ENCODE measurements around the gene TMC5.
"Not testable (repeated sequence)": the region's sequence is repeated elsewhere in the genome, so short reads cannot be mapped to it uniquely, and the experiment has no call there.

Gene TMC5

GRCh38 chr16:19417640-19418039 is at the start of gene TMC5:
TSS of gene TMC5 (plus strand) at chr16:19417883. CDS start at chr16:19440039, 22,156 bp downstream.
- DNase-seq (ENCODE audit: low read depth): no peak

- DNase-seq (ENCODE audit: low read depth): not testable (repeated sequence)
Observed at GRCh38 chr16:19372541-19372940, 45.1 kb upstream of the TMC5 start.

- no peak for DNase-seq (ENCODE audit: low read depth)
Observed at GRCh38 chr16:19374402-19374801, 43.3 kb upstream of the TMC5 start.

- peak; percentile 41 for DNase-seq (ENCODE audit: low read depth)
Observed at GRCh38 chr16:19375561-19376158, 42.0 kb upstream of the TMC5 start.

GRCh38 chr16:19377864-19378263 is 39.8 kb upstream of the TMC5 start:
- DNase-seq (ENCODE audit: low read depth): no peak

- DNase-seq (ENCODE audit: low read depth): no peak
Observed at GRCh38 chr16:19378511-19378910, 39.2 kb upstream of the TMC5 start.

- no peak for DNase-seq (ENCODE audit: low read depth)
Observed at GRCh38 chr16:19379838-19380237, 37.8 kb upstream of the TMC5 start.

GRCh38 chr16:19380328-19380727 is 37.4 kb upstream of the TMC5 start:
- DNase-seq (ENCODE audit: low read depth): no peak

GRCh38 chr16:19382084-19382801 is 35.4 kb upstream of the TMC5 start:
- no peak for DNase-seq (ENCODE audit: low read depth)

- DNase-seq (ENCODE audit: low read depth): no peak
Observed at GRCh38 chr16:19382887-19383816, 34.5 kb upstream of the TMC5 start.

- no peak for DNase-seq (ENCODE audit: low read depth)
Observed at GRCh38 chr16:19384656-19385055, 33.0 kb upstream of the TMC5 start.

GRCh38 chr16:19386525-19386924 is 31.2 kb upstream of the TMC5 start:
- DNase-seq (ENCODE audit: low read depth): no peak

- DNase-seq (ENCODE audit: low read depth): no peak
Observed at GRCh38 chr16:19389246-19389645, 28.4 kb upstream of the TMC5 start.

GRCh38 chr16:19391185-19391776 is 26.4 kb upstream of the TMC5 start:
- DNase-seq (ENCODE audit: low read depth): not testable (repeated sequence)

- no peak for DNase-seq (ENCODE audit: low read depth)
Observed at GRCh38 chr16:19392352-19392751, 25.3 kb upstream of the TMC5 start.

- no peak for DNase-seq (ENCODE audit: low read depth)
Observed at GRCh38 chr16:19393226-19394111, 24.2 kb upstream of the TMC5 start.

GRCh38 chr16:19395646-19396267 is 21.9 kb upstream of the TMC5 start:
- DNase-seq (ENCODE audit: low read depth): not testable (repeated sequence)

- no peak for DNase-seq (ENCODE audit: low read depth)
Observed at GRCh38 chr16:19396555-19397011, 21.1 kb upstream of the TMC5 start.

GRCh38 chr16:19397373-19397772 is 20.3 kb upstream of the TMC5 start:
- DNase-seq (ENCODE audit: low read depth): not testable (repeated sequence)

- DNase-seq (ENCODE audit: low read depth): no peak
Observed at GRCh38 chr16:19400711-19401110, 17.0 kb upstream of the TMC5 start.

Data from fibroblast of the conjunctiva (primary cell).